ENCODE results near the gene PHYKPL. TPM values are rescaled to one million over a fixed set of nuclear protein-coding genes. Genes with fewer than 3 reads are reported as not detected.

The PHYKPL gene
- total and polyA plus RNA-seq, 2 of the 13 experiments (the other 11 are each of a cell fraction or from before 2014, with no cell fraction given), result 18.0 to 78.6 TPM

- TF ChIP-seq ZNF337 (CRISPR knock-in tag; IDR thresholded peaks at IDR 0.05; ENCODE audit: borderline replicate concordance, low read depth), result no peak
- no peak for TF ChIP-seq NR1H2 (CRISPR knock-in tag; IDR thresholded peaks at IDR 0.05; ENCODE audit: borderline replicate concordance, low read depth)
- TF ChIP-seq, protein P1, sequence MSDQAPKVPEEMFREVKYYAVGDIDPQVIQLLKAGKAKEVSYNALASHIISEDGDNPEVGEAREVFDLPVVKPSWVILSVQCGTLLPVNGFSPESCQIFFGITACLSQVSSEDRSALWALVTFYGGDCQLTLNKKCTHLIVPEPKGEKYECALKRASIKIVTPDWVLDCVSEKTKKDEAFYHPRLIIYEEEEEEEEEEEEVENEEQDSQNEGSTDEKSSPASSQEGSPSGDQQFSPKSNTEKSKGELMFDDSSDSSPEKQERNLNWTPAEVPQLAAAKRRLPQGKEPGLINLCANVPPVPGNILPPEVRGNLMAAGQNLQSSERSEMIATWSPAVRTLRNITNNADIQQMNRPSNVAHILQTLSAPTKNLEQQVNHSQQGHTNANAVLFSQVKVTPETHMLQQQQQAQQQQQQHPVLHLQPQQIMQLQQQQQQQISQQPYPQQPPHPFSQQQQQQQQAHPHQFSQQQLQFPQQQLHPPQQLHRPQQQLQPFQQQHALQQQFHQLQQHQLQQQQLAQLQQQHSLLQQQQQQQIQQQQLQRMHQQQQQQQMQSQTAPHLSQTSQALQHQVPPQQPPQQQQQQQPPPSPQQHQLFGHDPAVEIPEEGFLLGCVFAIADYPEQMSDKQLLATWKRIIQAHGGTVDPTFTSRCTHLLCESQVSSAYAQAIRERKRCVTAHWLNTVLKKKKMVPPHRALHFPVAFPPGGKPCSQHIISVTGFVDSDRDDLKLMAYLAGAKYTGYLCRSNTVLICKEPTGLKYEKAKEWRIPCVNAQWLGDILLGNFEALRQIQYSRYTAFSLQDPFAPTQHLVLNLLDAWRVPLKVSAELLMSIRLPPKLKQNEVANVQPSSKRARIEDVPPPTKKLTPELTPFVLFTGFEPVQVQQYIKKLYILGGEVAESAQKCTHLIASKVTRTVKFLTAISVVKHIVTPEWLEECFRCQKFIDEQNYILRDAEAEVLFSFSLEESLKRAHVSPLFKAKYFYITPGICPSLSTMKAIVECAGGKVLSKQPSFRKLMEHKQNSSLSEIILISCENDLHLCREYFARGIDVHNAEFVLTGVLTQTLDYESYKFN (CRISPR knock-in tag; conservative IDR thresholded peaks at IDR 0.05), result no peak
- TF ChIP-seq ARID4A (CRISPR knock-in tag; IDR thresholded peaks at IDR 0.05; ENCODE audit: borderline replicate concordance), result peak; percentile 80
- no peak for TF ChIP-seq SIX1 (CRISPR knock-in tag; IDR thresholded peaks at IDR 0.05; ENCODE audit: borderline replicate concordance)
- TF ChIP-seq, protein P2, sequence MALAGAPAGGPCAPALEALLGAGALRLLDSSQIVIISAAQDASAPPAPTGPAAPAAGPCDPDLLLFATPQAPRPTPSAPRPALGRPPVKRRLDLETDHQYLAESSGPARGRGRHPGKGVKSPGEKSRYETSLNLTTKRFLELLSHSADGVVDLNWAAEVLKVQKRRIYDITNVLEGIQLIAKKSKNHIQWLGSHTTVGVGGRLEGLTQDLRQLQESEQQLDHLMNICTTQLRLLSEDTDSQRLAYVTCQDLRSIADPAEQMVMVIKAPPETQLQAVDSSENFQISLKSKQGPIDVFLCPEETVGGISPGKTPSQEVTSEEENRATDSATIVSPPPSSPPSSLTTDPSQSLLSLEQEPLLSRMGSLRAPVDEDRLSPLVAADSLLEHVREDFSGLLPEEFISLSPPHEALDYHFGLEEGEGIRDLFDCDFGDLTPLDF (CRISPR knock-in tag; IDR thresholded peaks at IDR 0.05), result no peak
- no peak for TF ChIP-seq ZMYM2 (CRISPR knock-in tag; IDR thresholded peaks at IDR 0.05)
- 0 out of 2 replicates have a peak, but pooled peaks have one; percentile 55 for TF ChIP-seq ZNF17 (CRISPR knock-in tag; IDR thresholded peaks at IDR 0.05)
- TF ChIP-seq ARID2 (CRISPR knock-in tag; IDR thresholded peaks at IDR 0.05; ENCODE audit: borderline replicate concordance), result 0 out of 2 replicates have a peak, but pooled peaks have one; percentile 23
- no peak for TF ChIP-seq TP53 (CRISPR knock-in tag; conservative IDR thresholded peaks at IDR 0.05)
- no peak for TF ChIP-seq TBL1XR1 (IDR thresholded peaks at IDR 0.05; ENCODE audit: borderline replicate concordance, low read length, partially characterized antibody)
- TF ChIP-seq GPBP1L1 (CRISPR knock-in tag; IDR thresholded peaks at IDR 0.05), result no peak
- TF ChIP-seq TCF7L2 (IDR thresholded peaks at IDR 0.05; ENCODE audit: low read depth, low read length), result no peak
- no peak for TF ChIP-seq ZNF616 (CRISPR knock-in tag; IDR thresholded peaks at IDR 0.05; ENCODE audit: low read depth)
- TF ChIP-seq ZNF30 (CRISPR knock-in tag; IDR thresholded peaks at IDR 0.05), result no peak; the same call in 1 of the 2 replicates
- TF ChIP-seq TARDBP (CRISPR knock-in tag; IDR thresholded peaks at IDR 0.05), result no peak
- TF ChIP-seq TBX3 (IDR thresholded peaks at IDR 0.05; ENCODE audit: borderline replicate concordance), result no peak
Observed at GRCh38 chr5:178232124-178232919, at the start of gene PHYKPL (continued).
